Gastrocnemius medialis (tissue), 4 donors: Measurements from ENCODE around the gene GRAP.

ENCODE experiments used
- CTCF ChIP-seq, 5 experiments: fragments of 450-650 bp in 3 of 5; fragments of 200-600 bp in 2 of 5; sonication (generic) in 2 of 5; IDR thresholded peaks in 4 of 5; conservative IDR thresholded peaks in 1 of 5; 1 replicate in 4 of 5; 2 replicates in 1 of 5; pipeline ENCODE4 v1.5.1; 2016 to 2019; ENCODE audit warnings: antibody characterized with exemption in 5 of 5, mild to moderate bottlenecking in 3 of 5, moderate library complexity in 3 of 5
- POLR2A ChIP-seq, 2 donors: fragments of 450-650 bp; IDR thresholded peaks; one replicate each; pipeline ENCODE4 v1.6.1; 2017; ENCODE audit warnings: antibody characterized with exemption in 2 of 2, mild to moderate bottlenecking in 2 of 2, moderate library complexity in 2 of 2

- TF ChIP-seq POLR2A (IDR thresholded peaks at IDR 0.05) (no peak), CTCF (IDR thresholded peaks at IDR 0.05 in 4 of 5, conservative IDR thresholded peaks at IDR 0.05 in 1 of 5) (no peak)
Observed at GRCh38 chr17:19014628-19015215, 32.0 kb downstream of the GRAP start.
